GM12875 (cell line): Measurements from ENCODE around the gene MAP1B.

ENCODE experiments used
- H3K4me3 ChIP-seq: one replicate; pipeline ENCODE4 v1.5.1; 2011; ENCODE audit warnings: low read depth, low read length, control low read depth
- TF ChIP-seq, protein P1 (sequence below): IDR thresholded peaks from 2 replicates; pipeline ENCODE4 v1.5.1; 2011; ENCODE audit warnings: low read depth, mild to moderate bottlenecking, control low read depth, inconsistent platforms, low read length, moderate library complexity, borderline replicate concordance; ENCODE audit not compliant: insufficient read depth

Gene MAP1B

DNA sequence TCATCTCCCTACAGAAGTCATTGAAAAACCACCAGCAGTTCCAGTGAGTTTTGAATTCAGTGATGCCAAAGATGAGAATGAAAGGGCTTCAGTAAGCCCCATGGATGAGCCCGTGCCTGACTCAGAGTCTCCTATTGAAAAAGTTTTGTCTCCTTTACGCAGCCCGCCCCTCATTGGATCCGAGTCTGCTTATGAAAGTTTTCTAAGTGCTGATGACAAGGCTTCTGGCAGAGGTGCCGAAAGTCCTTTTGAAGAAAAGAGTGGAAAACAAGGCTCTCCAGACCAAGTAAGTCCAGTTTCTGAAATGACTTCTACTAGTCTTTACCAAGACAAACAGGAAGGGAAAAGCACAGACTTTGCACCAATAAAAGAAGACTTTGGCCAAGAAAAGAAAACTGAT is 90.1 kb downstream of the MAP1B start:
- no peak overlapping the region for H3K4me3 ChIP-seq
- TF ChIP-seq, protein P1, sequence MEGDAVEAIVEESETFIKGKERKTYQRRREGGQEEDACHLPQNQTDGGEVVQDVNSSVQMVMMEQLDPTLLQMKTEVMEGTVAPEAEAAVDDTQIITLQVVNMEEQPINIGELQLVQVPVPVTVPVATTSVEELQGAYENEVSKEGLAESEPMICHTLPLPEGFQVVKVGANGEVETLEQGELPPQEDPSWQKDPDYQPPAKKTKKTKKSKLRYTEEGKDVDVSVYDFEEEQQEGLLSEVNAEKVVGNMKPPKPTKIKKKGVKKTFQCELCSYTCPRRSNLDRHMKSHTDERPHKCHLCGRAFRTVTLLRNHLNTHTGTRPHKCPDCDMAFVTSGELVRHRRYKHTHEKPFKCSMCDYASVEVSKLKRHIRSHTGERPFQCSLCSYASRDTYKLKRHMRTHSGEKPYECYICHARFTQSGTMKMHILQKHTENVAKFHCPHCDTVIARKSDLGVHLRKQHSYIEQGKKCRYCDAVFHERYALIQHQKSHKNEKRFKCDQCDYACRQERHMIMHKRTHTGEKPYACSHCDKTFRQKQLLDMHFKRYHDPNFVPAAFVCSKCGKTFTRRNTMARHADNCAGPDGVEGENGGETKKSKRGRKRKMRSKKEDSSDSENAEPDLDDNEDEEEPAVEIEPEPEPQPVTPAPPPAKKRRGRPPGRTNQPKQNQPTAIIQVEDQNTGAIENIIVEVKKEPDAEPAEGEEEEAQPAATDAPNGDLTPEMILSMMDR = no peak

DNA sequence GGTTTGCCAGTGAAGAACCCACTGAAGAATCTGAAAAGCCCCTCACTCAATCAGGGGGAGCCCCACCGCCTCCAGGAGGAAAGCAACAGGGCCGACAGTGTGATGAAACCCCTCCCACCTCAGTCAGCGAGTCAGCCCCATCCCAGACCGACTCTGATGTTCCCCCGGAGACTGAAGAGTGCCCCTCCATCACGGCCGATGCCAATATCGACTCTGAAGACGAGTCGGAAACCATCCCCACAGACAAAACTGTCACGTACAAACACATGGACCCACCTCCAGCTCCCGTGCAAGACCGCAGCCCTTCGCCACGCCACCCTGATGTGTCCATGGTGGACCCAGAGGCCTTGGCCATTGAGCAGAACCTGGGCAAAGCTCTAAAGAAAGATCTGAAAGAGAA is 92.4 kb downstream of the MAP1B start:
- no peak overlapping the region for H3K4me3 ChIP-seq
- TF ChIP-seq, protein P1 = no peak

DNA sequence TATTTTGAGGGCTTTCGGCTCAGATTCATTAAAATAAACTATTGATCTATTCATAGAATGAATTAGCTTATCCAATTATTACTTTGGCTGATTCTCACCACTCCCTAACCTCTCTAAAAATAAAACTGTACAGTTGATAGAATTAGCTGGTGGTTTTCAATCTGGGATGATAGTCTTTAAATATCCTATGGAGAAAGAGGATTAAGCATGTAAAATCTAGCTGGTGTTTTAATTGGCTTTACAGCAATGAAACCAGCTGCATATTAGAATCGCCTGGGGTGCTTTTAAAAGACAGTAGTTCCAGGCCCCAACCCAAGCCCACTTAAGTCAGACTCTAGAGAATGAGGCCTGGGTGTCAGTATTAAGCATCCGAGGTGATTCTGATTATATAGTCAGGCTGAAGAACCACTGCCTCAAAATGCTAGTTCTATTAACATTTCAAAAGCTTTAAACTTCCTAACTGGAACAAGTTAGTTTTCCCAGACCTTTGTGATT is 95.1 kb downstream of the MAP1B start:
- TF ChIP-seq, protein P1 = no peak
- H3K4me3 ChIP-seq = no peak overlapping the region

DNA sequence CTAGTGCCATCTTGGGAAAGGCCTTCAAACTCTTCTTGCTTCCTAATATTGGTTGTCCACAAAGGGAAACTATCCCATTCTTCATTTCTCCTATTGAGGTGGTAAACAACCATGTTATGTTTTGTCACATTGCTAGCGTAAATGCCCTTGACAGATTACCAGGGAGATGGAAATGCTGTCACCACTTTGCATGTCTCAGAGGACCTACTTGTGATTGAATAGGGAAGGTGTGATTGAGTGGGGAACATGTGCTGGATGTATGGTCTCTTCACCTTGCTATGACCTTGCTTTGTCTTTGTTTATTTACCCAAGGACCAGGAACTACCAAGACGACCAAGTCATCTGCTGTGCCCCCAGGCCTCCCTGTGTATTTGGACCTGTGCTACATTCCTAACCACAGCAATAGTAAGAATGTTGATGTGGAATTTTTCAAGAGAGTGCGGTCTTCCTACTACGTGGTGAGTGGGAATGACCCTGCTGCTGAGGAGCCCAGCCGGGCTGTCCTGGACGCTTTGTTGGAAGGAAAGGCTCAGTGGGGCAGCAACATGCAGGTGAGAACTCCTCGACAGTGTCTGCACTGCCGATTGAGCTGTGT is 96.1 kb downstream of the MAP1B start:
- no peak overlapping the region for H3K4me3 ChIP-seq
- TF ChIP-seq, protein P1 = no peak

DNA sequence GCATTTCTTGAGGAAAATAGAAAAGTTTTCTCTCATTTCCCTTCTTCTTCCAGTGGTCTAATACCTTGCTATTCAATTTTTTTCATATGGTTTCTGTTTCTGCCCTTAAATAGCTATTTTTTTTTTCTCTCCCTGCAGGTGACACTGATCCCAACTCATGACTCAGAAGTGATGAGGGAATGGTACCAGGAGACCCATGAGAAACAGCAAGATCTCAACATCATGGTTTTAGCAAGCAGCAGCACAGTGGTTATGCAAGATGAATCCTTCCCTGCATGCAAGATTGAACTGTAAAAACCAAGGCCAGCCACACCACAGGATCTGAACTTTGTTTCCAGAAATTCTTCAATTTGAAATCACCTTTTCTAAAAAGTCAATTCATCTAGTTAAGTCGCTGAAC is 97.7 kb downstream of the MAP1B start:
- TF ChIP-seq, protein P1 = no peak
- H3K4me3 ChIP-seq = no peak overlapping the region

DNA sequence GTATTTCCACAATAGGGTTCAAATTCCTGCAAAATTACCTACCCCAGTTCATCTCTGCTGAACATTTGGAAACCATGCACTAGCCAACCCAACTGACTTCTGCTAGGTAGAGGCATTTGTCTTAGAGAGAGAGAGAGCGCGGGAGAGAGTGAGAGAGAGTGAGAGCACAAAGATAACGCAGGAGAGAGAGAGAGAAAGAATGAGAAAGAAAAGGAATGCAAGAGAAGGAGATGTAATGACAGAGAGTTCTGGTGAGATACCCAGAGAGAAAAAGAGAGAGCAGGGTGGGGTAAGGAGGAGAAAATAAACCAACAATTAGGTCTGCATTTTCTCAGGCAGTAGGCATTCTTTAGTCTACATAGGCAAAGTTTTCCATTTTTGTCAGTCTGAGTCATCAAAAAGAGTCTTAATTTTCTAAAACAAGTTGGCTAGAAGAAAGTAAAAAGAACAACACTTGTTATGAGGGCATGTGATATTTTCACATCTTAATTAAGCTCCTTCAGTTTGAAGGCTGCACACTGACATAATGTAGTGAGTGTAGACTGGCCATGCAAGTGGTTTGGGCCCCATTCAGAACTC is 98.2 kb downstream of the MAP1B start:
- TF ChIP-seq, protein P1 = no peak
- no peak overlapping the region for H3K4me3 ChIP-seq

DNA sequence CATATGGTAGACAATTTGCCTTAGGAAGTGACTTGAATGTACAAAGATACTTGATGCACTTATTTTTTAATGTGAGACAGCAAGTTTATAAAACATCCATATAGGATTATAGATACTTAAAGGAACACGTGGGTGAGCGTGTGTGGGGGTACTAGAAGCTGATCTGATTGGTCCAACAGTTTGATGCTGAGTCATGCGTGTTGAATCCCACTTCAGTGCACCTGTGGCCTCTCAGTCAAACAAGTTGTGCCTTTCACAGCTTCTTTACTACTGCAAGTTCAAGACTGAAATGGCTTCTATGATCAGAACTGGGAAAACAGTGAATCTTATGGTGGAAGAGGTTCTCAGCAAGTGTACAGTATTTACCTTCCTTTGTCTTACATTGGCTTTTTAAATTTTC is 98.9 kb downstream of the MAP1B start:
- TF ChIP-seq, protein P1 = no peak
- no peak overlapping the region for H3K4me3 ChIP-seq
